GM23338 (cell line): Measurements from ENCODE around the gene TLCD4. TPM values are rescaled to one million over a fixed set of nuclear protein-coding genes. Genes with fewer than 3 reads are reported as not detected.

Experiments
- ATAC-seq: fragments of 200-7000 bp; cut with Tn5 transposase; 3 replicates; pipeline ENCODE4 v1.9.1; 2020
- DNase-seq: peaks from one replicate; pipeline ENCODE4 v3.0.0-alpha.2; 2015; ENCODE audit warnings: low spot score
- H2AFZ ChIP-seq: fragments of 200-600 bp; sonication (generic); 2 replicates; pipeline ENCODE4 v1.8.0; 2016; ENCODE audit warnings: antibody characterized with exemption, mild to moderate bottlenecking, moderate library complexity
- H3F3A ChIP-seq: fragments of 200-600 bp; sonication (generic); replicated peaks from 2 replicates; pipeline ENCODE4 v1.8.0; 2017; ENCODE audit warnings: antibody characterized with exemption, mixed run types, low read depth
- H3K27ac ChIP-seq: fragments of 200-600 bp; sonication (generic); 2 replicates; pipeline ENCODE4 v1.6.1; 2016; ENCODE audit warnings: low read depth
- H3K27me3 ChIP-seq: fragments of 200-600 bp; sonication (generic); 2 replicates; pipeline ENCODE4 v1.8.0; 2016; ENCODE audit warnings: mild to moderate bottlenecking, mixed run types, moderate library complexity; ENCODE audit not compliant: insufficient read depth
- H3K36me3 ChIP-seq: fragments of 200-600 bp; sonication (generic); 2 replicates; pipeline ENCODE4 v1.8.0; 2016; ENCODE audit warnings: mild to moderate bottlenecking; ENCODE audit not compliant: insufficient read depth
- H3K4me1 ChIP-seq: fragments of 200-600 bp; sonication (generic); 2 replicates; pipeline ENCODE4 v1.8.0; 2016; ENCODE audit warnings: mild to moderate bottlenecking, moderate library complexity; ENCODE audit not compliant: insufficient read depth
- H3K4me2 ChIP-seq: fragments of 200-600 bp; sonication (generic); 2 replicates; pipeline ENCODE4 v1.7.1; 2017; ENCODE audit warnings: mixed run types
- H3K4me3 ChIP-seq: fragments of 200-600 bp; sonication (generic); 2 replicates; pipeline ENCODE4 v1.6.1; 2016; ENCODE audit warnings: mixed run types
- H3K79me2 ChIP-seq: fragments of 200-600 bp; sonication (generic); replicated peaks from 2 replicates; pipeline ENCODE4 v1.8.0; 2017; ENCODE audit warnings: mild to moderate bottlenecking; ENCODE audit not compliant: insufficient read depth
- H3K9me2 ChIP-seq: fragments of 200-600 bp; sonication (generic); 2 replicates; pipeline ENCODE4 v1.8.0; 2017; ENCODE audit not compliant: insufficient read depth
- H4K20me1 ChIP-seq: fragments of 200-600 bp; sonication (generic); replicated peaks from 2 replicates; pipeline ENCODE4 v1.8.0; 2017; ENCODE audit warnings: mild to moderate bottlenecking; ENCODE audit not compliant: insufficient read depth
- H3K27ac Mint-ChIP-seq: 2 replicates; pipeline ENCODE4 v1.8.0; 2020; ENCODE audit warnings: inconsistent platforms, mild to moderate bottlenecking, moderate library complexity, mixed read lengths
- H3K27me3 Mint-ChIP-seq: 3 replicates; pipeline ENCODE4 v1.8.0; 2022; ENCODE audit warnings: low read depth, mild to moderate bottlenecking, moderate library complexity, mixed read lengths, inconsistent platforms; ENCODE audit not compliant: insufficient read depth, poor library complexity
- H3K36me3 Mint-ChIP-seq: 3 replicates; pipeline ENCODE4 v1.8.0; 2021; ENCODE audit warnings: low read depth, mild to moderate bottlenecking, inconsistent platforms, moderate library complexity, mixed read lengths
- H3K4me1 Mint-ChIP-seq: 3 replicates; pipeline ENCODE4 v1.8.0; 2020; ENCODE audit warnings: mild to moderate bottlenecking, inconsistent platforms, mixed read lengths
- H3K4me3 Mint-ChIP-seq: 3 replicates; pipeline ENCODE4 v1.8.0; 2021; ENCODE audit warnings: moderate library complexity, mild to moderate bottlenecking, inconsistent platforms, mixed read lengths
- H3K9me3 Mint-ChIP-seq: 3 replicates; pipeline ENCODE4 v1.8.0; 2020; ENCODE audit warnings: moderate library complexity, mild to moderate bottlenecking, inconsistent platforms, mixed read lengths
- CREB1 ChIP-seq: fragments of 250-450 bp; sonication (Bioruptor Pico); IDR thresholded peaks from 2 replicates; pipeline ENCODE4 v1.5.0; 2020; ENCODE audit warnings: low read depth, mild to moderate bottlenecking, moderate library complexity
- CTCF ChIP-seq, 2 experiments: fragments of 200-600 bp in 1 of 2; sonication (generic) in 1 of 2; conservative IDR thresholded peaks; 2 replicates each; pipeline versions ENCODE4 v1.5.1 to v1.6.1; 2016 to 2017; ENCODE audit warnings: antibody characterized with exemption in 2 of 2, low read depth in 2 of 2, mild to moderate bottlenecking in 2 of 2, moderate library complexity in 1 of 2
- ETS1 ChIP-seq: IDR thresholded peaks from 2 replicates; pipeline ENCODE4 v1.6.1; 2016; ENCODE audit warnings: antibody characterized with exemption
- EZH2 ChIP-seq: fragments of 200-600 bp; sonication (generic); IDR thresholded peaks from one replicate; pipeline ENCODE4 v1.8.0; 2017; ENCODE audit warnings: antibody characterized with exemption, mild to moderate bottlenecking, low read depth; ENCODE audit not compliant: unreplicated experiment
- EZH2phosphoT487 ChIP-seq: fragments of 200-600 bp; sonication (generic); IDR thresholded peaks from one replicate; pipeline ENCODE4 v1.8.1; 2018; ENCODE audit warnings: antibody characterized with exemption; ENCODE audit not compliant: unreplicated experiment
- NANOG ChIP-seq: IDR thresholded peaks from 2 replicates; pipeline ENCODE4 v1.6.1; 2016; ENCODE audit warnings: antibody characterized with exemption, borderline replicate concordance
- POLR2AphosphoS5 ChIP-seq: IDR thresholded peaks from 2 replicates; pipeline ENCODE4 v1.6.1; 2016; ENCODE audit warnings: antibody characterized with exemption, low read depth
- STAT1 ChIP-seq: IDR thresholded peaks from one replicate; pipeline ENCODE4 v1.6.1; 2016; ENCODE audit warnings: antibody characterized with exemption; ENCODE audit not compliant: unreplicated experiment
- ZNF114 ChIP-seq: fragments of 250-450 bp; sonication (Bioruptor Pico); IDR thresholded peaks from 2 replicates; pipeline ENCODE4 v1.5.0; 2020; ENCODE audit warnings: mild to moderate bottlenecking, moderate library complexity
- ZNF331 ChIP-seq: fragments of 250-450 bp; sonication (Bioruptor Pico); IDR thresholded peaks from 2 replicates; pipeline ENCODE4 v1.5.0; 2020; ENCODE audit warnings: low read depth, mild to moderate bottlenecking, moderate library complexity
- polyA plus RNA-seq: library from polyadenylated mRNA; unstranded; fragments of >200 nt; fragmentation: Nextera tagmentation; extraction: Ambion mirVana; gene quantifications from 2 replicates; pipeline ENCODE4 v1.2.1, GENCODE V29; 2016
- total RNA-seq: library from RNA; depleted of rRNA; stranded (reverse); fragments of >200 nt; shearing (Covaris generic); gene quantifications from 2 replicates; pipeline ENCODE4 v1.2.3, GENCODE V29; 2014
- TF ChIP-seq, protein P1 (sequence below): IDR thresholded peaks from one replicate; pipeline ENCODE4 v1.6.1; 2018; ENCODE audit warnings: antibody characterized with exemption; ENCODE audit not compliant: unreplicated experiment
- TF ChIP-seq, protein P2 (sequence below): fragments of 250-450 bp; sonication (Bioruptor Pico); IDR thresholded peaks from 2 replicates; pipeline ENCODE4 v1.5.0; 2020; ENCODE audit warnings: mild to moderate bottlenecking, moderate library complexity

Gene TLCD4
- total and polyA plus RNA-seq, 2 experiments from 2014 or later = 3.5 to 4.2 TPM

DNA sequence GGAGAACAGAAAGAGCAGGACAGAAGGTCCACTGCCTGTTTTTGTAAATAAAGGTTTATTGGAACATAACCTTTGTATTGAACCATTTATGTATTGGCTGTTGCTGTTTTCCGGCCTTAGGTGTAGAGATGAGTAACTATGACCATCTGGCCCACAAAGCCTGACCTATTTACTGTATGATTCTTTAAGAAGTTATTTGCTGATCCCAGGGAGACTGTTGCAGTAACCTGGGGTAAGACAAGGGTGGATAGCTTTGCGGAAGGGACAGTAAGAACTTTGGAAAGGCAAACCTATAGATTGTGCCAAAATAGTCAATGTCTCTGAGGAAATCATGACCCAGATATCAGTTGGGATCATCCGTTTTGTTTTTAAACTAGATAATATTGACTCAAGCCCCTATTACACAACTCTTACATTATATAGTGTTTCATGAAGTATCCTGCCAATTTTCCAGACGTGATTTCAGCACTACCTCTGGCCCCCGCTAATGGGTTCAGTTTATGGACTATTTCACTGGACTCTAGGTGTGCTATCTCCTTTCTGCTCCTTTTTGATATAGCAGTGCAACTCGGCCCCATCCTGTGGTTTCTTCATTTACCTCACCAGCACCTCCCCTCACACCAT, 20.8 kb upstream of the TLCD4 start (continued):
- TF ChIP-seq, protein P1, sequence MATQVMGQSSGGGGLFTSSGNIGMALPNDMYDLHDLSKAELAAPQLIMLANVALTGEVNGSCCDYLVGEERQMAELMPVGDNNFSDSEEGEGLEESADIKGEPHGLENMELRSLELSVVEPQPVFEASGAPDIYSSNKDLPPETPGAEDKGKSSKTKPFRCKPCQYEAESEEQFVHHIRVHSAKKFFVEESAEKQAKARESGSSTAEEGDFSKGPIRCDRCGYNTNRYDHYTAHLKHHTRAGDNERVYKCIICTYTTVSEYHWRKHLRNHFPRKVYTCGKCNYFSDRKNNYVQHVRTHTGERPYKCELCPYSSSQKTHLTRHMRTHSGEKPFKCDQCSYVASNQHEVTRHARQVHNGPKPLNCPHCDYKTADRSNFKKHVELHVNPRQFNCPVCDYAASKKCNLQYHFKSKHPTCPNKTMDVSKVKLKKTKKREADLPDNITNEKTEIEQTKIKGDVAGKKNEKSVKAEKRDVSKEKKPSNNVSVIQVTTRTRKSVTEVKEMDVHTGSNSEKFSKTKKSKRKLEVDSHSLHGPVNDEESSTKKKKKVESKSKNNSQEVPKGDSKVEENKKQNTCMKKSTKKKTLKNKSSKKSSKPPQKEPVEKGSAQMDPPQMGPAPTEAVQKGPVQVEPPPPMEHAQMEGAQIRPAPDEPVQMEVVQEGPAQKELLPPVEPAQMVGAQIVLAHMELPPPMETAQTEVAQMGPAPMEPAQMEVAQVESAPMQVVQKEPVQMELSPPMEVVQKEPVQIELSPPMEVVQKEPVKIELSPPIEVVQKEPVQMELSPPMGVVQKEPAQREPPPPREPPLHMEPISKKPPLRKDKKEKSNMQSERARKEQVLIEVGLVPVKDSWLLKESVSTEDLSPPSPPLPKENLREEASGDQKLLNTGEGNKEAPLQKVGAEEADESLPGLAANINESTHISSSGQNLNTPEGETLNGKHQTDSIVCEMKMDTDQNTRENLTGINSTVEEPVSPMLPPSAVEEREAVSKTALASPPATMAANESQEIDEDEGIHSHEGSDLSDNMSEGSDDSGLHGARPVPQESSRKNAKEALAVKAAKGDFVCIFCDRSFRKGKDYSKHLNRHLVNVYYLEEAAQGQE = no peak

DNA sequence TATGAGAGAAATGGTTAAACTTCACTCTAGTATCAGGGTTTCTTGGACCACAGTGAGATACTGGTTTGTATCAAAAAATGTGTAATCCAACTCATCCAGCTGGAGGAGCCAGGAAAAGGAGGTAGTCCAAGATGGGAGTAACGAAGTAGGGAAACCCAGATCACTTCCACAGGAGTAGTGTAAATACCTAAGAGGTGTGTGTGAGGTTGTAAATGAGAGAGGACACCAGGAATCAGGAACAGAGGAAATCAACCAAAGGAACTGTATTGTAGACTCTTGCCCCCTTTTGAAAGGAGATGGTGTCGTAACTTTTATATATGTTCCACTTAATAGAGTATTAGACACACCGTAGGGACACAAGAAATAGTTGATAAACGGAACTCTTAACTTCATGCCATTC, 19.7 kb upstream of the TLCD4 start:
- H3K4me3 Mint-ChIP-seq = no peak overlapping the region
- DNase-seq = no peak
- H2AFZ ChIP-seq = no peak overlapping the region; the same call in 1 of the 2 replicates
- no peak for ATAC-seq
- H3K9me3 Mint-ChIP-seq = no peaks in the 10 kb centered on the region
- H3K27ac ChIP-seq = no peak overlapping the region
- H3F3A ChIP-seq = no peaks in the 10 kb centered on the region
- H3K9me2 ChIP-seq = 0 out of 2 replicates have a peak, but pooled peaks cover 3% of the 10 kb centered on the region
- no peak overlapping the region for H3K4me2 ChIP-seq
- no peaks in the 10 kb centered on the region for H3K27me3 ChIP-seq
- H3K36me3 Mint-ChIP-seq = no peaks in the 10 kb centered on the region
- no peaks in the 10 kb centered on the region for H3K27me3 Mint-ChIP-seq
- no peaks in the 10 kb centered on the region for H3K4me1 ChIP-seq
- H3K79me2 ChIP-seq = no peaks in the 10 kb centered on the region
- H3K4me3 ChIP-seq = no peak overlapping the region
- H3K4me1 Mint-ChIP-seq = no peaks in the 10 kb centered on the region; the same call in 2 of the 3 replicates
- H3K36me3 ChIP-seq = no peaks in the 10 kb centered on the region
- no peaks in the 10 kb centered on the region for H4K20me1 ChIP-seq
- H3K27ac Mint-ChIP-seq = no peak overlapping the region
- no peak for TF ChIP-seq CTCF (conservative IDR thresholded peaks at IDR 0.05; ENCODE audit: low read depth in 2 of 2)
- TF ChIP-seq EZH2 = no peak
- no peak for TF ChIP-seq ZNF331 (CRISPR knock-in tag)
- no peak for TF ChIP-seq ETS1
- TF ChIP-seq POLR2AphosphoS5 = no peak
- TF ChIP-seq, protein P2, sequence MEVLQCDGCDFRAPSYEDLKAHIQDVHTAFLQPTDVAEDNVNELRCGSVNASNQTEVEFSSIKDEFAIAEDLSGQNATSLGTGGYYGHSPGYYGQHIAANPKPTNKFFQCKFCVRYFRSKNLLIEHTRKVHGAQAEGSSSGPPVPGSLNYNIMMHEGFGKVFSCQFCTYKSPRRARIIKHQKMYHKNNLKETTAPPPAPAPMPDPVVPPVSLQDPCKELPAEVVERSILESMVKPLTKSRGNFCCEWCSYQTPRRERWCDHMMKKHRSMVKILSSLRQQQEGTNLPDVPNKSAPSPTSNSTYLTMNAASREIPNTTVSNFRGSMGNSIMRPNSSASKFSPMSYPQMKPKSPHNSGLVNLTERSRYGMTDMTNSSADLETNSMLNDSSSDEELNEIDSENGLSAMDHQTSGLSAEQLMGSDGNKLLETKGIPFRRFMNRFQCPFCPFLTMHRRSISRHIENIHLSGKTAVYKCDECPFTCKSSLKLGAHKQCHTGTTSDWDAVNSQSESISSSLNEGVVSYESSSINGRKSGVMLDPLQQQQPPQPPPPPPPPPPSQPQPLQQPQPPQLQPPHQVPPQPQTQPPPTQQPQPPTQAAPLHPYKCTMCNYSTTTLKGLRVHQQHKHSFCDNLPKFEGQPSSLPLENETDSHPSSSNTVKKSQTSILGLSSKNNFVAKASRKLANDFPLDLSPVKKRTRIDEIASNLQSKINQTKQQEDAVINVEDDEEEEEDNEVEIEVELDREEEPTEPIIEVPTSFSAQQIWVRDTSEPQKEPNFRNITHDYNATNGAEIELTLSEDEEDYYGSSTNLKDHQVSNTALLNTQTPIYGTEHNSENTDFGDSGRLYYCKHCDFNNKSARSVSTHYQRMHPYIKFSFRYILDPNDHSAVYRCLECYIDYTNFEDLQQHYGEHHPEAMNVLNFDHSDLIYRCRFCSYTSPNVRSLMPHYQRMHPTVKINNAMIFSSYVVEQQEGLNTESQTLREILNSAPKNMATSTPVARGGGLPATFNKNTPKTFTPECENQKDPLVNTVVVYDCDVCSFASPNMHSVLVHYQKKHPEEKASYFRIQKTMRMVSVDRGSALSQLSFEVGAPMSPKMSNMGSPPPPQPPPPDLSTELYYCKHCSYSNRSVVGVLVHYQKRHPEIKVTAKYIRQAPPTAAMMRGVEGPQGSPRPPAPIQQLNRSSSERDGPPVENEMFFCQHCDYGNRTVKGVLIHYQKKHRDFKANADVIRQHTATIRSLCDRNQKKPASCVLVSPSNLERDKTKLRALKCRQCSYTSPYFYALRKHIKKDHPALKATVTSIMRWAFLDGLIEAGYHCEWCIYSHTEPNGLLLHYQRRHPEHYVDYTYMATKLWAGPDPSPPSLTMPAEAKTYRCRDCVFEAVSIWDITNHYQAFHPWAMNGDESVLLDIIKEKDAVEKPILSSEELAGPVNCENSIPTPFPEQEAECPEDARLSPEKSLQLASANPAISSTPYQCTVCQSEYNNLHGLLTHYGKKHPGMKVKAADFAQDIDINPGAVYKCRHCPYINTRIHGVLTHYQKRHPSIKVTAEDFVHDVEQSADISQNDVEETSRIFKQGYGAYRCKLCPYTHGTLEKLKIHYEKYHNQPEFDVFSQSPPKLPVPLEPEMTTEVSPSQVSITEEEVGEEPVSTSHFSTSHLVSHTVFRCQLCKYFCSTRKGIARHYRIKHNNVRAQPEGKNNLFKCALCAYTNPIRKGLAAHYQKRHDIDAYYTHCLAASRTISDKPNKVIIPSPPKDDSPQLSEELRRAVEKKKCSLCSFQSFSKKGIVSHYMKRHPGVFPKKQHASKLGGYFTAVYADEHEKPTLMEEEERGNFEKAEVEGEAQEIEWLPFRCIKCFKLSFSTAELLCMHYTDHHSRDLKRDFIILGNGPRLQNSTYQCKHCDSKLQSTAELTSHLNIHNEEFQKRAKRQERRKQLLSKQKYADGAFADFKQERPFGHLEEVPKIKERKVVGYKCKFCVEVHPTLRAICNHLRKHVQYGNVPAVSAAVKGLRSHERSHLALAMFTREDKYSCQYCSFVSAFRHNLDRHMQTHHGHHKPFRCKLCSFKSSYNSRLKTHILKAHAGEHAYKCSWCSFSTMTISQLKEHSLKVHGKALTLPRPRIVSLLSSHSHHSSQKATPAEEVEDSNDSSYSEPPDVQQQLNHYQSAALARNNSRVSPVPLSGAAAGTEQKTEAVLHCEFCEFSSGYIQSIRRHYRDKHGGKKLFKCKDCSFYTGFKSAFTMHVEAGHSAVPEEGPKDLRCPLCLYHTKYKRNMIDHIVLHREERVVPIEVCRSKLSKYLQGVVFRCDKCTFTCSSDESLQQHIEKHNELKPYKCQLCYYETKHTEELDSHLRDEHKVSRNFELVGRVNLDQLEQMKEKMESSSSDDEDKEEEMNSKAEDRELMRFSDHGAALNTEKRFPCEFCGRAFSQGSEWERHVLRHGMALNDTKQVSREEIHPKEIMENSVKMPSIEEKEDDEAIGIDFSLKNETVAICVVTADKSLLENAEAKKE (CRISPR knock-in tag) = no peak
- TF ChIP-seq NANOG = no peak
- no peak for TF ChIP-seq ZNF114 (CRISPR knock-in tag)
- TF ChIP-seq CREB1 = no peak
- no peak for TF ChIP-seq STAT1
- TF ChIP-seq EZH2phosphoT487 = no peak
